OCI-LY7 (cell line): ENCODE measurements around the gene MDGA2.

Source experiments
- EZH2phosphoT487 ChIP-seq: fragments of 200-600 bp; sonication (generic); IDR thresholded peaks from 2 replicates; pipeline ENCODE4 v1.6.1; 2018; ENCODE audit warnings: low read depth, borderline replicate concordance, mild to moderate bottlenecking, mixed run types, antibody characterized with exemption, low read length, moderate library complexity, mixed read lengths
- TF ChIP-seq, protein P1 (sequence below): fragments of 200-600 bp; sonication (generic); conservative IDR thresholded peaks from 2 replicates; pipeline ENCODE4 v1.5.1; 2014; ENCODE audit warnings: mild to moderate bottlenecking, antibody characterized with exemption, low read length, moderate library complexity, mixed read lengths

DNA sequence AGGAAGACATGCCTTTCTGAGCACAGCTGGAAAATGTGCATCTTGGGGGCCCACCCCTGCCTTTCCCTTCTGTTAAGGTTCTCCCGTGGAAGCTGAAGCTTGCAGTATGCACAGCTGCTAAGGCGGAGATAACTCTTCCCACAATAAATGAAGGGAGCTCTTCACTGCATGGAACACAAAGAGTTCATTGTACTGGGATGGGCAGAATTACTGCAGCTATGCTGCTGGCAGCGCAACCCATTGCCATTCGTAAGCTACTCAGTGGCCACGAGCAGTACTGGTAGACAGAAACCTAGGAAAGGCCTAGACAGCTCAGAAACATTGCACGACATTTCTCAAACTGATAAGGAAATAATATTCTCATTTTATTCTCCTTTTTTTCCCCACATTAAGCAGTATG lies 310.2 kb downstream of the MDGA2 start:
- TF ChIP-seq, protein P1, sequence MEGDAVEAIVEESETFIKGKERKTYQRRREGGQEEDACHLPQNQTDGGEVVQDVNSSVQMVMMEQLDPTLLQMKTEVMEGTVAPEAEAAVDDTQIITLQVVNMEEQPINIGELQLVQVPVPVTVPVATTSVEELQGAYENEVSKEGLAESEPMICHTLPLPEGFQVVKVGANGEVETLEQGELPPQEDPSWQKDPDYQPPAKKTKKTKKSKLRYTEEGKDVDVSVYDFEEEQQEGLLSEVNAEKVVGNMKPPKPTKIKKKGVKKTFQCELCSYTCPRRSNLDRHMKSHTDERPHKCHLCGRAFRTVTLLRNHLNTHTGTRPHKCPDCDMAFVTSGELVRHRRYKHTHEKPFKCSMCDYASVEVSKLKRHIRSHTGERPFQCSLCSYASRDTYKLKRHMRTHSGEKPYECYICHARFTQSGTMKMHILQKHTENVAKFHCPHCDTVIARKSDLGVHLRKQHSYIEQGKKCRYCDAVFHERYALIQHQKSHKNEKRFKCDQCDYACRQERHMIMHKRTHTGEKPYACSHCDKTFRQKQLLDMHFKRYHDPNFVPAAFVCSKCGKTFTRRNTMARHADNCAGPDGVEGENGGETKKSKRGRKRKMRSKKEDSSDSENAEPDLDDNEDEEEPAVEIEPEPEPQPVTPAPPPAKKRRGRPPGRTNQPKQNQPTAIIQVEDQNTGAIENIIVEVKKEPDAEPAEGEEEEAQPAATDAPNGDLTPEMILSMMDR, result no peak
- no peak for TF ChIP-seq EZH2phosphoT487
